KMS-11 (cell line): ENCODE results near the gene KIF26A.

Experiments
- H2AFZ ChIP-seq: fragments of 200-600 bp; sonication (generic); 2 replicates; pipeline ENCODE4 v1.6.1; 2016; ENCODE audit warnings: antibody characterized with exemption, mixed run types, low read depth
- H3K27ac ChIP-seq: fragments of 200-600 bp; sonication (generic); 2 replicates; pipeline ENCODE4 v1.6.1; 2016; ENCODE audit warnings: mild to moderate bottlenecking, mixed run types
- H3K27me3 ChIP-seq: fragments of 200-600 bp; sonication (generic); 2 replicates; pipeline ENCODE4 v1.6.1; 2017; ENCODE audit warnings: mild to moderate bottlenecking, low read depth, mixed run types, moderate library complexity; ENCODE audit not compliant: insufficient read depth
- H3K36me3 ChIP-seq: fragments of 200-600 bp; sonication (generic); 2 replicates; pipeline ENCODE4 v1.6.1; 2017; ENCODE audit warnings: mild to moderate bottlenecking, mixed run types; ENCODE audit not compliant: insufficient read depth
- H3K4me1 ChIP-seq: fragments of 200-600 bp; sonication (generic); 2 replicates; pipeline ENCODE4 v1.6.1; 2016; ENCODE audit warnings: mild to moderate bottlenecking, low read depth, mixed run types; ENCODE audit not compliant: poor library complexity, severe bottlenecking
- H3K4me2 ChIP-seq: fragments of 200-600 bp; sonication (generic); 2 replicates; pipeline ENCODE4 v1.7.0; 2016; ENCODE audit warnings: mild to moderate bottlenecking, mixed run types
- H3K4me3 ChIP-seq: fragments of 200-600 bp; sonication (generic); IDR thresholded peaks from 2 replicates; pipeline ENCODE4 v1.6.1; 2017; ENCODE audit warnings: low read depth, low read length, mixed read lengths; ENCODE audit not compliant: insufficient read depth
- H3K79me2 ChIP-seq: fragments of 200-600 bp; sonication (generic); 2 replicates; pipeline ENCODE4 v1.6.1; 2016; ENCODE audit warnings: low read depth, mixed run types; ENCODE audit not compliant: insufficient read depth
- H3K9ac ChIP-seq: fragments of 200-600 bp; sonication (generic); 2 replicates; pipeline ENCODE4 v1.6.1; 2016; ENCODE audit warnings: mild to moderate bottlenecking, mixed run types
- H4K20me1 ChIP-seq: fragments of 200-600 bp; sonication (generic); 2 replicates; pipeline ENCODE4 v1.6.1; 2016; ENCODE audit warnings: mild to moderate bottlenecking, mixed run types; ENCODE audit not compliant: insufficient read depth
- TF ChIP-seq, protein P1 (sequence below): fragments of 200-600 bp; sonication (generic); conservative IDR thresholded peaks from 2 replicates; pipeline ENCODE4 v1.6.1; 2017; ENCODE audit warnings: low read depth, mild to moderate bottlenecking, antibody characterized with exemption, low read length, moderate library complexity, mixed read lengths

The KIF26A gene

DNA sequence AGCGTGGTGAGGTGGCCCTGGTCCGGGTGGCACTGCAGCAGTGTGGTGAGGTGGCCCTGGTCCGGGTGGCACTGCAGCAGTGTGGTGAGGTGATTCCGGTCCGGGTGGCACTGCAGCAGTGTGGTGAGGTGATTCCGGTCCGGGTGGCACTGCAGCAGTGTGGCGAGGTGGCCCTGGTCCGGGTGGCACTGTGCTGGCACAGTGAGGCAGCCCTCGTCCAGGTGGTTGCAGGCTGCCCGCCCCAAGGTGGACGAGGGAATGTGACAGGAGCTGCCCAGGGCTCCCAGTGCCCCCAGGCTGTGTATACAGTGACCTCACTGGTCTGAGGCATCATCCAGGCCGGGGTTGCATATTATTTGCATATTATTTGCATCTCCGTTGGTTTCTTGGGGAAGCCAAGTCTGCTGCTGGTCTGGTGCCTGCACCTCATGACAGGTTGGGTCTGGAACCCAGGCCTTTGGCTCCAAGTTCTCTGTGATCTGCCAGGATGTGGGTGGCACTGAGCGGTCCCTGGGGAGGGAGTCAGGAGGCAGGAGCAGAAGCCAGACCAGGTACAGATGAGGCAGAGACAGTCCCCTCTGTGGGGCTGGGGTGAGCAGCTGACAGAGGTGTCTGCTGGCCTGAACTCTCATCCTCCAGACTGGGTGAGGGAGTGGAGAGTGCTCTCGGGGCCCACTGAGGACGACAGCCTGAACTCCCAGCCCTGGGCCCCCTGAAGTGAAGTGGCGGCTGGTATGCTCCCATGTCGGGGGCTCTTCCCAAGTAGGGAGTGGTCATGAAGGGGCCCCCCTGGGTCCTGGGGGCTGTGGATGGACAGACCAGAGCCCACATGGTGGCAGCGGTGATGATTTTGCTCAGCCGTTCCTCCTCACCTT lies 79.3 kb downstream of the KIF26A start:
- peaks cover 2% of the 10 kb centered on the region; the same call in 1 of the 2 replicates for H3K27me3 ChIP-seq
- H3K27ac ChIP-seq: no peak overlapping the region
- no peak overlapping the region for H3K9ac ChIP-seq
- H4K20me1 ChIP-seq: no peaks in the 10 kb centered on the region
- no peaks in the 10 kb centered on the region for H3K36me3 ChIP-seq
- no peak overlapping the region for H3K4me3 ChIP-seq
- H3K79me2 ChIP-seq: no peaks in the 10 kb centered on the region
- TF ChIP-seq, protein P1, sequence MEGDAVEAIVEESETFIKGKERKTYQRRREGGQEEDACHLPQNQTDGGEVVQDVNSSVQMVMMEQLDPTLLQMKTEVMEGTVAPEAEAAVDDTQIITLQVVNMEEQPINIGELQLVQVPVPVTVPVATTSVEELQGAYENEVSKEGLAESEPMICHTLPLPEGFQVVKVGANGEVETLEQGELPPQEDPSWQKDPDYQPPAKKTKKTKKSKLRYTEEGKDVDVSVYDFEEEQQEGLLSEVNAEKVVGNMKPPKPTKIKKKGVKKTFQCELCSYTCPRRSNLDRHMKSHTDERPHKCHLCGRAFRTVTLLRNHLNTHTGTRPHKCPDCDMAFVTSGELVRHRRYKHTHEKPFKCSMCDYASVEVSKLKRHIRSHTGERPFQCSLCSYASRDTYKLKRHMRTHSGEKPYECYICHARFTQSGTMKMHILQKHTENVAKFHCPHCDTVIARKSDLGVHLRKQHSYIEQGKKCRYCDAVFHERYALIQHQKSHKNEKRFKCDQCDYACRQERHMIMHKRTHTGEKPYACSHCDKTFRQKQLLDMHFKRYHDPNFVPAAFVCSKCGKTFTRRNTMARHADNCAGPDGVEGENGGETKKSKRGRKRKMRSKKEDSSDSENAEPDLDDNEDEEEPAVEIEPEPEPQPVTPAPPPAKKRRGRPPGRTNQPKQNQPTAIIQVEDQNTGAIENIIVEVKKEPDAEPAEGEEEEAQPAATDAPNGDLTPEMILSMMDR: no peak
- H3K4me2 ChIP-seq: no peak overlapping the region
- H2AFZ ChIP-seq: no peak overlapping the region
- no peaks in the 10 kb centered on the region for H3K4me1 ChIP-seq

DNA sequence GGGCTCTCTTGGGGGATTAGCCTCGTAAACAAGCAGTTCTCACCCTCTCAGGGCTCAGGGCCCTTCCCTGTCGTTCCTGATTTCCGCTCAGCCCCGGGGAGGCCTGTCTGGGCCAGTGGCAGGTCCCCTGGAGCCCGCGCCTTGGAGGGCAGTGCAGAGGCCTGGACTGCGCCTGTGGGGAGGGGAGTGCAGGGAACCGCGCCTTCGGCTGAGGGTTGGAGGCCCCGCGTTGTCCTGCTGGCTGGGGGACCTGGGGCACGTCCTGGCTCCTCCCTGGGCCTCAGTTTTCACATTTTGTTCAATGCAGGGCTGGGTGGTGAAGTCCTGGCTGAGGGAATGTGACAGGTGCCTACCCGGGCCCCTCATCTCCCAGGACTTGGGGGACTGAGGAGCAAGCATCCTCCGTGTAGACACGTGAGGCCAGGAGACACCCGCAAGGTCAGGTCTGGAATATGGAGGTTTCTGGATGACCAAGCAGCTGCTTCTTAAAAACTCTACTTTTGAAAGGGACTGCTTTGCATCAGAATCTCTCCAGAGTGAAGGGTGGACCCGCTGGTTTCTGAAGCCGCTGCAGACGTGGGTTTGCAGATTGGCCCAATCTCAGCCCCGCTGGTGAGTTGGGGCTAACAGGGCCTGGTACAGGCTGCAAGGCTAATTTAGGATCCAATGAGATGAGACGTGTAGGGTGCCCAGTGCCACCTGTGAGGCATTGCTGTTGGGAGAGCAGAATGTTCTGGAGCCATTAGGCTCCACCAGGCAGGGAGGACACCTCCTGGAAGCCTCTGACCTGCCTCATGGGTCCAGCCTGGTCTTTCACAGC lies 80.2 kb downstream of the KIF26A start:
- Histone ChIP-seq H3K9ac (no peak overlapping the region), H3K27me3 (peaks cover 2% of the 10 kb centered on the region; the same call in 1 of the 2 replicates), H3K36me3 (no peaks in the 10 kb centered on the region), H3K79me2 (no peaks in the 10 kb centered on the region), H3K4me2 (no peak overlapping the region), H4K20me1 (no peaks in the 10 kb centered on the region), H3K4me3 (no peak overlapping the region), H3K4me1 (no peaks in the 10 kb centered on the region), H2AFZ (no peak overlapping the region), H3K27ac (no peak overlapping the region)
- TF ChIP-seq, protein P1: no peak

DNA sequence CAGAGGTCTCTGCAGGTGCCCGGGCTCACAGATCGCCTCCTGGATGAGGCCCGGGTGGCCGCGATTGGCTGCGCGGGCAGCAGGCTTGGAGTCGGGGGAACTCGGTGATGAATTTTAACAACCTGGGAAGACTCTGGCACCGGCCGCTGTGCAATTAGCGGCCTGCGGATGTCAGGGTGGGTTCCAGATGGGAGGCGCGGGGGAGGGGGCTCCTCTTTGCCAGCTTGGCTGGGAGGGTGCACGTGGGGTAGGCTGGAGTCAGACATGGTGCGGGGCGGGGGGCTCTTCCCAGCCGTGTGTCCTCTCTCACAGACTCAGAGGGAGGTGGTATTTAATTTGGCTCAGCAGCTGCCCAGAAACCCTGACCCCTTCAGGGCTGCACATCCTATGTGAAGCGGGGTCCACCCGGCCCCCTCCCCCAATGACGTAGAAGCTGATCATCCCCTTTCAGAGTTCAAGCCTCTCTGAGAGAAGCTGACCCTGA lies 81.4 kb downstream of the KIF26A start:
- Histone ChIP-seq H3K79me2 (no peaks in the 10 kb centered on the region), H4K20me1 (no peaks in the 10 kb centered on the region), H2AFZ (no peak overlapping the region), H3K9ac (no peak overlapping the region), H3K4me1 (no peaks in the 10 kb centered on the region), H3K27me3 (peaks cover 2% of the 10 kb centered on the region; the same call in 1 of the 2 replicates), H3K4me2 (no peak overlapping the region), H3K27ac (no peak overlapping the region), H3K36me3 (no peaks in the 10 kb centered on the region), H3K4me3 (no peak overlapping the region)
- TF ChIP-seq, protein P1: no peak

DNA sequence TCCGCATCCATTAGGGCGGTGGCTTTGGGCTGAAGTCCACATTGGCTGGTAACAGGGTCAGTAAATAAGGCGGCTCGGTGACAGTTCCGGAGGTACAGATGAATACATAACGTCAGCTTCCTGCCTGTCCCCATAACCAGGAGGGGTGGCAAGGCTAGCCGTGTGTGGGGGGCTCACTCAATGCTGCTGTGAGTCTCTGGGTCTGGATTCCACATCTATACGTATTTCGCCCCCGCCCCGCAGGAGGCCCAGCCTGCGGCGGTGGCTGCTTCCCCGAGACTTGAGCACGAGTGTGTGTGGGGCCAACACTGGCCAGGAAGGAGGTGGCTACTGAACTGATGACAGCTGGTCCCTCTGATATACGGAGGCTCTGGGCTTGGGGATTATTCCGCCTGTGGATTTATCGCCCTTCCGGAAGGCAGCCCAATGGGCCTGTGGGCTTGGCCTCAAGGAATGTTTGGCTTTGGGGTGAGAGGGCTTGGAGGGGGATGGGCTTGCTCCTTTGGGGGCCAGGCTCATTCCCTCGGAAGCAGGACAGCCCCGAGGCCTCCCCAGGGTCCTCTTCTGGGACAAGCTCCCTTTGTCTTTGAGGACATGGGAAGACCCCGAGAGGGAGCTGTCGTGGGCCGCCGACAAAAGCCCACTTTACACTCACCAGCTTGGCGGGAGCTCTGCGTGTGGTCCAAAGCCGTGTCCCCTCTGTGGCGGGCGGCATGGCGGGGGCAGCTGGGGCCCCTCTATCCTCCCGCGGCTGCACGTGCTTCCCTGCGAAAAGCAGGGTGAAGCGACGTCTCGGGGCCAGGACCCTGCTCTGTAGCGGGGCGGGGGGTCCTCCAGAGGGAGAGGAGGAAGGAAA lies 82.1 kb downstream of the KIF26A start:
- H3K9ac ChIP-seq: no peak overlapping the region
- no peaks in the 10 kb centered on the region for H3K4me1 ChIP-seq
- H3K27me3 ChIP-seq: peaks cover 2% of the 10 kb centered on the region; the same call in 1 of the 2 replicates
- TF ChIP-seq, protein P1: no peak
- no peak overlapping the region for H3K4me3 ChIP-seq
- no peak overlapping the region for H2AFZ ChIP-seq
- H4K20me1 ChIP-seq: no peaks in the 10 kb centered on the region
- H3K27ac ChIP-seq: no peak overlapping the region
- H3K4me2 ChIP-seq: no peak overlapping the region
- H3K36me3 ChIP-seq: no peaks in the 10 kb centered on the region
- no peaks in the 10 kb centered on the region for H3K79me2 ChIP-seq
